NCI-H2107 (cell line): ENCODE measurements around the gene MAX.

Source experiments
- DNase-seq: peaks from one replicate; lab custom pipeline; 2025; lab: John Stamatoyannopoulos, UW

The MAX gene

GRCh38 chr14:65102441-65103149 lies at the start of gene MAX:
Gene MAX (minus strand): TSS chr14:65102517. CDS start chr14:65102339, 178 bp downstream.
- peak; percentile 99 for DNase-seq

- no peak for DNase-seq
These were observed 49.3 kb upstream of the MAX start for GRCh38 chr14:65151609-65151956.

GRCh38 chr14:65150898-65151608 lies 48.7 kb upstream of the MAX start:
- DNase-seq, result no peak

- no peak for DNase-seq
These were observed 46.8 kb upstream of the MAX start for GRCh38 chr14:65149116-65149515.

GRCh38 chr14:65144170-65144569 lies 41.9 kb upstream of the MAX start:
- DNase-seq, result no peak

GRCh38 chr14:65142914-65143625 lies 40.8 kb upstream of the MAX start:
- DNase-seq, result no peak

- no peak for DNase-seq
These were observed 40.1 kb upstream of the MAX start for GRCh38 chr14:65142429-65142828.

GRCh38 chr14:65141523-65141922 lies 39.2 kb upstream of the MAX start:
- no peak for DNase-seq

- DNase-seq, result no peak
These were observed 35.5 kb upstream of the MAX start for GRCh38 chr14:65137648-65138307.

GRCh38 chr14:65134651-65135579 lies 32.6 kb upstream of the MAX start:
- DNase-seq, result no peak

- no peak for DNase-seq
These were observed 30.5 kb upstream of the MAX start for GRCh38 chr14:65132855-65133254.

- DNase-seq, result no peak
These were observed 29.0 kb upstream of the MAX start for GRCh38 chr14:65131301-65131701.

GRCh38 chr14:65128096-65128495 lies 25.8 kb upstream of the MAX start:
- DNase-seq, result no peak

- no peak for DNase-seq
These were observed 15.7 kb upstream of the MAX start for GRCh38 chr14:65117769-65118745.

- DNase-seq, result no peak
These were observed 13.3 kb upstream of the MAX start for GRCh38 chr14:65115615-65116014.

- DNase-seq, result no peak
These were observed 8.2 kb upstream of the MAX start for GRCh38 chr14:65110525-65110924.

- no peak for DNase-seq
These were observed 7.0 kb upstream of the MAX start for GRCh38 chr14:65109357-65109756.

GRCh38 chr14:65107200-65107599 lies 4.9 kb upstream of the MAX start:
- no peak for DNase-seq

GRCh38 chr14:65106736-65107135 lies 4.4 kb upstream of the MAX start:
- no peak for DNase-seq

GRCh38 chr14:65106316-65106715 lies 4.0 kb upstream of the MAX start:
- DNase-seq, result no peak
